ENCODE data around the gene IGF2BP1. TPM values are rescaled to one million over a fixed set of nuclear protein-coding genes. Genes with fewer than 3 reads are reported as not detected.

Gene IGF2BP1
- total and polyA plus RNA-seq, 2 of the 8 experiments (the other 6 are each of a cell fraction or from before 2014, with no cell fraction given): 41.6 to 513 TPM

- TF ChIP-seq EP300 (IDR thresholded peaks at IDR 0.05; ENCODE audit: borderline replicate concordance in 1 of 2, low read depth in 2 of 2, low read length in 2 of 2) (0 out of 3 replicates have a peak, but pooled peaks of 1 of the 2 experiments have one; percentile 32), CHD2 (IDR thresholded peaks at IDR 0.05; ENCODE audit: low read length) (peak; percentile 46; the same call in 1 of the 2 replicates), TCF12 (IDR thresholded peaks at IDR 0.05; ENCODE audit: low read depth, low read length) (0 out of 2 replicates have a peak, but pooled peaks have one; percentile 8), YY1 (IDR thresholded peaks at IDR 0.05; ENCODE audit: low read depth, low read length) (0 out of 2 replicates have a peak, but pooled peaks have one; percentile 63), KDM4A (IDR thresholded peaks at IDR 0.05; ENCODE audit: low read depth, low read length, severe bottlenecking) (no peak), TAF1 (IDR thresholded peaks at IDR 0.05; ENCODE audit: low read depth, low read length) (peak; percentile 80), JUND (IDR thresholded peaks at IDR 0.05; ENCODE audit: low read length) (no peak), SP4 (IDR thresholded peaks at IDR 0.05; ENCODE audit: low read length) (peak; percentile 51; the same call in 1 of the 2 replicates), RBBP5 (IDR thresholded peaks at IDR 0.05; ENCODE audit: borderline replicate concordance, low read depth, low read length) (no peak; the same call in 1 of the 2 replicates), POLR2AphosphoS5 (IDR thresholded peaks at IDR 0.05; ENCODE audit: low read depth, low read length) (peak; percentile 72), PHF8 (conservative IDR thresholded peaks at IDR 0.05; ENCODE audit: low read depth, low read length) (peak; percentile 54; the same call in 1 of the 2 replicates)
Observed at GRCh38 chr17:49013311-49014213, 16.4 kb downstream of the IGF2BP1 start (continued).
